PFSK-1 (cell line): Measurements from ENCODE around the gene GMEB2.

ENCODE experiments used
- FOXP2 ChIP-seq: optimal IDR thresholded peaks from 2 replicates; pipeline ENCODE3; 2011; ENCODE audit warnings: borderline replicate concordance, control low read depth, inconsistent platforms; ENCODE audit not compliant: insufficient read depth; ENCODE audit errors: extremely low read length, extremely low read depth
- POLR2AphosphoS5 ChIP-seq: IDR thresholded peaks from 2 replicates; pipeline ENCODE4 v1.6.1; 2012; ENCODE audit warnings: low read depth, mild to moderate bottlenecking, control low read depth, low read length, moderate library complexity
- SIN3A ChIP-seq: IDR thresholded peaks from 2 replicates; pipeline ENCODE4 v1.6.1; 2012; ENCODE audit warnings: mild to moderate bottlenecking, low read length, moderate library complexity, borderline replicate concordance; ENCODE audit not compliant: insufficient read depth
- TAF1 ChIP-seq: IDR thresholded peaks from 2 replicates; pipeline ENCODE4 v1.6.1; 2012; ENCODE audit warnings: low read length, control low read depth, borderline replicate concordance; ENCODE audit not compliant: insufficient read depth
- TF ChIP-seq, protein P1 (sequence below), 2 experiments: IDR thresholded peaks; 2 replicates each; pipeline versions ENCODE4 v1.6.1 to v1.8.0; 2011 to 2012; ENCODE audit warnings: low read depth in 2 of 2, low read length in 2 of 2, control low read depth in 1 of 2, inconsistent platforms in 1 of 2, mild to moderate bottlenecking in 1 of 2, moderate library complexity in 1 of 2; ENCODE audit not compliant: insufficient read depth in 1 of 2

DNA sequence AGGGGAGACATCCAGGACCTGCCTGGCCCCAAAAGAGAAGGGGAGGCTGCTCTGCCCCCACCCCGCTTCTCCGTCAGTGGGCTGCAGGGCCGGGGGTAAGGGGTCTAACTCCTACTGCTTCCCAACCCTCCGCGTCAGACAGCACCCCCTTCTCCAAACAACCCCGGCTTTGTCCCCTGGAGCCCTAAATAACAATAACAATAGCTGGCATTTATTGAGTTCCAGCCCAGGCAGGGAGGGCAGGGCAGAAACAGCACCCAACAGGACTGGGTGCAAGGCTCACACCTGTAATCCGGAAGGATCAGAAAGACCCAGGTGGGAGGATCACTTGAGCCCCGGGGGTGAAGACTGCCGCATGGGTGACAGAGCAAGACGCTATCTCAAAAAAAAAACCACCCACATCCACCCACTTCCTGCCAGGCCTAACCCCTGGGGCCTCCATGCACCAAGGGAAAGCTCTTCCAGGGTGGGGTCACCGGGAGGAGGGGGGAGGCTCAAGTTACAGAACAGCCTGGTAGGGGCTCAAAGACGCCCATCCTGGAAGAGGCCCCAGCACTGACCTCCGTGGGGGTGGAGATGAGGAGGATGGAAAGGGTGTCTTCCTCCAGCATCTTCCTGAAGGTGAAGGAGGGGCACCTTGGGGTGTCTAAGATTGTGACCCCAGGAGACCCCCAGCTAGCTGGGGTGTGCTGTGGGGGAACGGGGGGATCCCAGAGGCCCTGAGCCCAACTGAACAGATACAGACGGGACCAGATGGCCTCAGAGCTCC, 74.2 kb downstream of the GMEB2 start:
- no peak for TF ChIP-seq TAF1
- no peak for TF ChIP-seq POLR2AphosphoS5
- TF ChIP-seq FOXP2: no peak
- TF ChIP-seq, protein P1, sequence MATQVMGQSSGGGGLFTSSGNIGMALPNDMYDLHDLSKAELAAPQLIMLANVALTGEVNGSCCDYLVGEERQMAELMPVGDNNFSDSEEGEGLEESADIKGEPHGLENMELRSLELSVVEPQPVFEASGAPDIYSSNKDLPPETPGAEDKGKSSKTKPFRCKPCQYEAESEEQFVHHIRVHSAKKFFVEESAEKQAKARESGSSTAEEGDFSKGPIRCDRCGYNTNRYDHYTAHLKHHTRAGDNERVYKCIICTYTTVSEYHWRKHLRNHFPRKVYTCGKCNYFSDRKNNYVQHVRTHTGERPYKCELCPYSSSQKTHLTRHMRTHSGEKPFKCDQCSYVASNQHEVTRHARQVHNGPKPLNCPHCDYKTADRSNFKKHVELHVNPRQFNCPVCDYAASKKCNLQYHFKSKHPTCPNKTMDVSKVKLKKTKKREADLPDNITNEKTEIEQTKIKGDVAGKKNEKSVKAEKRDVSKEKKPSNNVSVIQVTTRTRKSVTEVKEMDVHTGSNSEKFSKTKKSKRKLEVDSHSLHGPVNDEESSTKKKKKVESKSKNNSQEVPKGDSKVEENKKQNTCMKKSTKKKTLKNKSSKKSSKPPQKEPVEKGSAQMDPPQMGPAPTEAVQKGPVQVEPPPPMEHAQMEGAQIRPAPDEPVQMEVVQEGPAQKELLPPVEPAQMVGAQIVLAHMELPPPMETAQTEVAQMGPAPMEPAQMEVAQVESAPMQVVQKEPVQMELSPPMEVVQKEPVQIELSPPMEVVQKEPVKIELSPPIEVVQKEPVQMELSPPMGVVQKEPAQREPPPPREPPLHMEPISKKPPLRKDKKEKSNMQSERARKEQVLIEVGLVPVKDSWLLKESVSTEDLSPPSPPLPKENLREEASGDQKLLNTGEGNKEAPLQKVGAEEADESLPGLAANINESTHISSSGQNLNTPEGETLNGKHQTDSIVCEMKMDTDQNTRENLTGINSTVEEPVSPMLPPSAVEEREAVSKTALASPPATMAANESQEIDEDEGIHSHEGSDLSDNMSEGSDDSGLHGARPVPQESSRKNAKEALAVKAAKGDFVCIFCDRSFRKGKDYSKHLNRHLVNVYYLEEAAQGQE (IDR thresholded peaks at IDR 0.05; ENCODE audit: insufficient read depth in 1 of 2, low read depth in 2 of 2, low read length in 2 of 2): no peak
- TF ChIP-seq SIN3A: no peak
